GM21390 (cell line): ENCODE results near the gene ANKRD24.
"Not testable (repeated sequence)": the region's sequence is repeated elsewhere in the genome, so short reads cannot be mapped to it uniquely, and the experiment has no call there.

Experiments used
- ATAC-seq: cut with Tn5 transposase; IDR thresholded peaks from one replicate; pipeline ENCODE4 v1.9.1; 2021; ENCODE audit not compliant: unreplicated experiment

ANKRD24 gene

GRCh38 chr19:4197625-4198466 is 15.4 kb downstream of the ANKRD24 start:
- ATAC-seq: no peak

GRCh38 chr19:4198467-4199126 is 16.1 kb downstream of the ANKRD24 start:
- no peak for ATAC-seq

GRCh38 chr19:4199699-4200293 is 17.3 kb downstream of the ANKRD24 start:
- ATAC-seq: no peak

- ATAC-seq: no peak
Measured at GRCh38 chr19:4200940-4201542, 18.6 kb downstream of the ANKRD24 start.

GRCh38 chr19:4201798-4202197 is 19.3 kb downstream of the ANKRD24 start:
- ATAC-seq: no peak

- ATAC-seq: no peak
Measured at GRCh38 chr19:4206818-4207484, 24.5 kb downstream of the ANKRD24 start.

DNA sequence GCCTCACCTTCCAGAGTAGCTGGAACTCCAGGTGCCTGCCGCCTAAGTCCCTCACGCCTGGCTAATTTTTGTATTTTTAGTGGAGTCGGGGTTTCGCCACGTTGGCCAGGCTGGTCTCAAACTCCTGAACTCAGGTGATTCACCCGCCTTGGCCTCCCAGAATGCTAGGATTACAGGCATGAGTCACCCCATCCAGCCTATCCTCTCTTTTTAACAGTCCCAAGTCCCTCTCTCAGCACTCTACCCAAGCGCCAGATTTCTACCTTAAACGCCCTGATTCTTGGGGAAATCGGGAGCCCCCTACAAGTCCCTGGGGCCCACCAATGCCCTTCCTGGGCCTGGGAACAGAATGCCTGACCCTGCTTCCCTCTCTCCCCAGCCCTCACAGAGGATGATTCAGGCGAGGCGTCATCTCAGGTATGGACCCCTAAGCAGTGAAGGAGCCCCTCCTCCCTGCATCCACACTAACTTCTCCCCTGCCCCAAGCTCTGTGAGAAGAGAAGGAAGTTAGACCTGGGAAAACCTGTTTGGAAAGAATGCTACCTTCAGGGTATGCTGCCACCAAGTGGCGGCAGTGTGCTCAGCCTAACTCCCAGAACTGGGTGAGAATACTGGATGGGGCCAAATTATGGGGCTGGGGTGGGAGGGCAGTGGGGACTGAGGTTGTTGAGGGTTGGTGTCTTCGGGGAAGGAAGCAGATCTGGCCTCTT is 26.1 kb downstream of the ANKRD24 start:
- no peak for ATAC-seq

GRCh38 chr19:4210166-4210731 is 27.8 kb downstream of the ANKRD24 start:
- no peak for ATAC-seq

GRCh38 chr19:4213116-4213515 is 30.6 kb downstream of the ANKRD24 start:
- ATAC-seq: no peak

GRCh38 chr19:4215807-4216206 is 33.3 kb downstream of the ANKRD24 start:
- ATAC-seq: no peak

DNA sequence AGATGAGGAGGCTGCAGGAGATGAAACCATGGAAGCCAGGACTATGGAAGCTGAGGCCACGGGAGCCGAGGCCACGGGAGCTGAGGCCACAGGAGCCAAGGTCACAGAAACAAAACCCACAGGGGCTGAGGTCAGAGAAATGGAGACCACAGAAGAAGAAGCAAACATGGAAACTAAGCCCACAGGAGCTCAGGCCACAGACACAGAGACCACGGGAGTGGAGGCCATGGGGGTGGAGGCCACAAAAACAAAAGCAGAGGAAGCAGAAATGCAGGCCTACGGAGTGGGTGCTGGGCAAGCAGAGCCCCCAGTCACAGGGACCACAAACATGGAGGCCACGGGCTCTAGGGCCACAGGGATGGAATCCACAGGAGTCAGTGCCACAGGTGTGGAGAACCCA is 34.4 kb downstream of the ANKRD24 start:
- no peak for ATAC-seq

DNA sequence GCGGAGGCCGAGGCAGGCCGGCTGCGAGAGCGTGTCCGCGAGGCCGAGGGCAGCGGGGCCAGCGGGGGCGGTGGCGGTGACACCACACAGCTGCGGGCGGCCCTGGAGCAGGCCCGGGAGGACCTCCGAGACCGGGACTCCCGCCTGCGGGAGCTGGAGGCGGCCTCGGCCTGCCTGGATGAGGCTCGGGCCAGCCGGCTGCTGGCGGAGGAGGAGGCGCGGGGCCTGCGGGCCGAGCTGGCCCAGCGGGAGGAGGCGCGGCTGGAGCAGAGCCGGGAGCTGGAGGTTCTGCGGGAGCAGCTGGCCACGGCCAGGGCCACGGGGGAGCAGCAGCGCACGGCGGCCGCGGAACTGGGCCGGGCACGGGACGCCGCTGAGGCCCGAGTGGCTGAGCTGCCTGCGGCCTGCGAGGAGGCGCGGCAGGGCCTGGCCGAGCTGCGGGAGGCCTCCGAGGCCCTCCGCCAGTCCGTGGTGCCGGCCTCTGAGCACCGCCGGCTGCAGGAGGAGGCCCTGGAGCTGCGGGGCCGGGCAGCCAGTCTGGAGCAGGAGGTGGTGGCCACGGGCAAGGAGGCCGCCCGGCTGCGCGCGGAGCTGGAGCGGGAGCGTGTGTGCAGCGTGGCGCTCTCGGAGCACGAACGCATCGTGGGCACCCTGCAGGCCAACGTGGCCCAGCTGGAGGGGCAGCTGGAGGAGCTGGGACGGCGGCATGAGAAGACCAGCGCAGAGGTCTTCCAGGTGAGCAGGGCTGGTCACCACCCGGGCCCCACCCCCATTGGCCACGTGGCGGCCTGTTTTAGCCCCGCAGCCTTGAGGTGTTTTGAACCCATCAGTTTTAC is 35.2 kb downstream of the ANKRD24 start:
- no peak for ATAC-seq

GRCh38 chr19:4218523-4218922 is 36.0 kb downstream of the ANKRD24 start:
- ATAC-seq: not testable (repeated sequence)

DNA sequence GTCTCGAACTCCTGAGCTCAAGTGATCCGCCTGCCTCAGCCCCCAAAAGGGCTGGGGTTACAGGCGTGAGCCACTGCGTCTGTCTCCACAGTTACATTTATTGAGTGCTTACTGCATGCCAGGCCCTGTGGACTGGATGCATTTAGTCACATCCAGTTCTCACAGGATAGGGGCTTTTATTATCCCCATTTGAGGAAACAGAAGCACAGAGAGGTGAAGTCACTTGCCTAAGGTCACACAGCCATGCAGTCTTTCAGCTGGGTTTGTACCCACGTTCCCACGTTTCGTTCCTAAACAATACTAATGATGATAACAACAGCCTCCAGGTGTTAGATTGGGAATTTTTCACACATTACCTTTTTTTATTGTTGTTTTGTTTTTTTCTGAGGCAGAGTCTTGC is 37.7 kb downstream of the ANKRD24 start:
- no peak for ATAC-seq

- ATAC-seq: no peak
Measured at GRCh38 chr19:4224470-4224869, 42.0 kb downstream of the ANKRD24 start.

DNA sequence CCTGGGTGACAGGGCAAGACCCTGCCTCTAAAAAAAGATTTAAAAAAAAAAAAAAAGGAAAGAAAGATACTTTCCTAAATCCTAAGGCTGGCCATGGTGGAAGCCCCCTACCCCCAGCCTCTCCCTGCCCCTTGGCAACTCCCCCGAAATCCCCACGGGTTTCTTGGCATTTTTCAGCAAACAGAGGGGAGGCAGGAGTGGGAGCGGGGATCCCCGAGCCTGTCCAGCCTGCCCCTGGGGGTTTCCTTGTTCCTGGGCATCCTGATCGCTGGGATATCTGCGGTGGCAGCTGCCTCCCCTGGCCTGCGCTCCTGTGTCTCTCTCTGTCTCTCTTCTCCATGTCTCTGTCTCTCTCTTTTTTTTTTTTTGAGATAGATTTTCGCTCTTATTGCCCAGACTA is 43.4 kb downstream of the ANKRD24 start:
- ATAC-seq: no peak

GRCh38 chr19:4227771-4228170 is 45.3 kb downstream of the ANKRD24 start:
- ATAC-seq: no peak

DNA sequence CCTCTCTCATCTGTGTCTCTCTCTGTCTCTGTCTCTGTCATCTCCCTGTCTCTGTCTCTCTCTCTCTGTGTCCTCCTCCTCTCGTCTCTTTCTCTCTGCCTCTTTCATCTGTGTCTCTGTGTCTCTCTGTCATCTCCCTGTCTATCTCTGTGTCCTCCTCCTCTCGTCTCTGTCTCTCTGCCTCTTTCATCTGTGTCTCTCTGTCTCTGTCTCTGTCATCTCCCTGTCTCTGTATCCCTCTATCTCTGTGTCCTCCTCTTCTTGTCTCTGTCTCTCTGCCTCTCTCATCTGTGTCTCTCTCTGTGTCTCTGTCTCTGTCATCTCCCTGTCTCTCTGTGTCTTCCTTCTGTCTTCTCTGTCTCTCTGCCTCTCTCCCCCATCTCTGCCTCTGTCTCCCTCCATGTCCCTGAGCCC is 46.3 kb downstream of the ANKRD24 start:
- ATAC-seq: no peak
